ENCODE results near the gene TCTA. TPM values are rescaled to one million over a fixed set of nuclear protein-coding genes. Genes with fewer than 3 reads are reported as not detected.
"Not testable (repeated sequence)": the region's sequence is repeated elsewhere in the genome, so short reads cannot be mapped to it uniquely, and the experiment has no call there.

The TCTA gene
- total and polyA plus RNA-seq, 7 experiments from 2014 or later = 24.9 to 48.3 (median 33.1) TPM

GRCh38 chr3:49389297-49389696 is 22.9 kb upstream of the TCTA start:
- H3K4me3 Mint-ChIP-seq = peak overlapping the region in 1 of 10 donors; percentile 14
- no peaks in the 10 kb centered on the region for H3K27me3 Mint-ChIP-seq
- no peak overlapping the region for H3K4me3 ChIP-seq (ENCODE audit: low read length)
- no peaks in the 10 kb centered on the region for H3K9me3 Mint-ChIP-seq
- peaks cover 0 to 11% (median 5%) of the 10 kb centered on the region in 5 donors for H3K36me3 Mint-ChIP-seq
- no peaks in the 10 kb centered on the region for H3K9me3 ChIP-seq (ENCODE audit: control insufficient read depth in 2 of 3, low read length in 3 of 3)
- H3K27me3 ChIP-seq (ENCODE audit: control insufficient read depth in 2 of 2, insufficient read depth in 2 of 2, low read length in 2 of 2) = no peaks in the 10 kb centered on the region
- ATAC-seq (no peak), DNase-seq (no peak)
- peaks cover 0 to 4% (median 0%) of the 10 kb centered on the region in 3 experiments for H3K36me3 ChIP-seq (ENCODE audit: control insufficient read depth in 2 of 3, insufficient read depth in 3 of 3, low read length in 3 of 3)
- ChIA-PET CTCF (interaction anchor here (0.6 to 1.8 kb wide), 2 partner anchors 14 to 49 kb away, joined by 3 to 5 read pairs; partner anchors contain the start of gene USP4), POLR2A (interaction anchor here (0.7 to 1.1 kb wide), 3 partner anchors 23 to 60 kb away, joined by 3 to 4 read pairs (median 4); partner anchors contain the start of genes RHOA, TCTA and USP4)
- intact Hi-C loops (cut with micrococcal nuclease) = no loop called here
- peaks cover 11 to 18% of the 10 kb centered on the region in 2 donors for H3K4me1 ChIP-seq (ENCODE audit: control insufficient read depth in 2 of 2, insufficient read depth in 2 of 2, low read length in 2 of 2)
- H3K27ac ChIP-seq (ENCODE audit: low read depth, low read length) = no peak overlapping the region
- peak overlapping the region in 1 of 9 donors; percentile 62 for H3K27ac Mint-ChIP-seq
- peaks cover 28 to 80% (median 46%) of the 10 kb centered on the region in 7 donors for H3K4me1 Mint-ChIP-seq

GRCh38 chr3:49391310-49391709 is 20.9 kb upstream of the TCTA start:
- POLR2A ChIA-PET = interaction anchor here (0.6 kb wide), 1 partner anchor 183 kb away, joined by 3 read pairs; no protein-coding TSS in a partner anchor
- H3K27me3 Mint-ChIP-seq; H3K27ac ChIP-seq (ENCODE audit: low read depth, low read length); H3K9me3 ChIP-seq (ENCODE audit: control insufficient read depth in 2 of 3, low read length in 3 of 3); DNase-seq; H3K4me3 Mint-ChIP-seq; ATAC-seq; H3K4me3 ChIP-seq (ENCODE audit: low read length); H3K9me3 Mint-ChIP-seq; H3K36me3 ChIP-seq (ENCODE audit: control insufficient read depth in 2 of 3, insufficient read depth in 3 of 3, low read length in 3 of 3); H3K27me3 ChIP-seq (ENCODE audit: control insufficient read depth in 2 of 2, insufficient read depth in 2 of 2, low read length in 2 of 2); CTCF ChIA-PET: not testable (repeated sequence)
- Mint-ChIP-seq H3K4me1 (peaks cover 34 to 82% (median 50%) of the 10 kb centered on the region in 7 donors), H3K36me3 (peaks cover 4 to 20% (median 15%) of the 10 kb centered on the region in 5 donors), H3K27ac (peak overlapping the region in 2 of 9 donors; percentile 22 to 32)
- intact Hi-C loops (cut with micrococcal nuclease) = loop anchor here in 1 of 2 donors (10.0 kb wide), 1 partner anchor 53 kb away; no protein-coding TSS in a partner anchor
- H3K4me1 ChIP-seq (ENCODE audit: control insufficient read depth in 2 of 2, insufficient read depth in 2 of 2, low read length in 2 of 2) = peaks cover 8 to 12% of the 10 kb centered on the region in 2 donors

GRCh38 chr3:49397470-49397869 is 14.8 kb upstream of the TCTA start:
- Mint-ChIP-seq H3K4me3 (peak overlapping the region in 4 of 10 donors; percentile 0 to 41 (median 12)), H3K36me3 (peaks cover 4 to 24% (median 19%) of the 10 kb centered on the region in 5 donors), H3K27me3 (no peaks in the 10 kb centered on the region), H3K9me3 (no peaks in the 10 kb centered on the region), H3K27ac (peak overlapping the region in 5 of 9 donors; percentile 13 to 66 (median 37)), H3K4me1 (peaks cover 50 to 88% (median 73%) of the 10 kb centered on the region in 7 donors)
- H3K4me1 ChIP-seq (ENCODE audit: control insufficient read depth in 2 of 2, insufficient read depth in 2 of 2, low read length in 2 of 2) = peaks cover 7 to 10% of the 10 kb centered on the region in 2 donors
- H3K4me3 ChIP-seq (ENCODE audit: low read length) = no peak overlapping the region
- POLR2A ChIA-PET = no interaction called here
- DNase-seq (no peak), ATAC-seq (peak; percentile 45)
- no peaks in the 10 kb centered on the region for H3K27me3 ChIP-seq (ENCODE audit: control insufficient read depth in 2 of 2, insufficient read depth in 2 of 2, low read length in 2 of 2)
- CTCF ChIA-PET = no interaction called here
- H3K27ac ChIP-seq (ENCODE audit: low read depth, low read length) = no peak overlapping the region
- intact Hi-C loops (cut with micrococcal nuclease) = loop anchor here in 1 of 2 donors (10.0 kb wide), 1 partner anchor 47 kb away; no protein-coding TSS in a partner anchor
- peaks cover 0 to 12% (median 0%) of the 10 kb centered on the region in 3 experiments for H3K36me3 ChIP-seq (ENCODE audit: control insufficient read depth in 2 of 3, insufficient read depth in 3 of 3, low read length in 3 of 3)
- no peaks in the 10 kb centered on the region for H3K9me3 ChIP-seq (ENCODE audit: control insufficient read depth in 2 of 3, low read length in 3 of 3)

- POLR2A ChIA-PET = interaction anchor here (1.0 to 2.3 kb wide), 2 partner anchors 12 to 47 kb away, joined by 3 to 9 read pairs; partner anchors contain the start of genes RHOA and TCTA
- peak overlapping the region in 5 of 10 donors; percentile 9 to 41 (median 29) for H3K4me3 Mint-ChIP-seq
- H3K4me1 ChIP-seq (ENCODE audit: control insufficient read depth in 2 of 2, insufficient read depth in 2 of 2, low read length in 2 of 2) = peaks cover 7 to 10% of the 10 kb centered on the region in 2 donors
- ATAC-seq (peak; percentile 16), DNase-seq (no peak)
- H3K27me3 Mint-ChIP-seq = no peaks in the 10 kb centered on the region
- no peak overlapping the region for H3K27ac ChIP-seq (ENCODE audit: low read depth, low read length)
- H3K27ac Mint-ChIP-seq = peak overlapping the region in 5 of 9 donors; percentile 15 to 70 (median 28)
- CTCF ChIA-PET = no interaction called here
- H3K36me3 Mint-ChIP-seq = peaks cover 4 to 26% (median 21%) of the 10 kb centered on the region in 5 donors
- H3K4me3 ChIP-seq (ENCODE audit: low read length) = no peak overlapping the region
- H3K4me1 Mint-ChIP-seq = peaks cover 42 to 81% (median 63%) of the 10 kb centered on the region in 7 donors
- no peaks in the 10 kb centered on the region for H3K9me3 ChIP-seq (ENCODE audit: control insufficient read depth in 2 of 3, low read length in 3 of 3)
- intact Hi-C loops (cut with micrococcal nuclease) = loop anchor here in 1 of 2 donors (10.0 kb wide), 1 partner anchor 45 kb away; no protein-coding TSS in a partner anchor
- no peaks in the 10 kb centered on the region for H3K9me3 Mint-ChIP-seq
- H3K36me3 ChIP-seq (ENCODE audit: control insufficient read depth in 2 of 3, insufficient read depth in 3 of 3, low read length in 3 of 3) = peaks cover 0 to 17% (median 0%) of the 10 kb centered on the region in 3 experiments
- H3K27me3 ChIP-seq (ENCODE audit: control insufficient read depth in 2 of 2, insufficient read depth in 2 of 2, low read length in 2 of 2) = no peaks in the 10 kb centered on the region
Observed at GRCh38 chr3:49399461-49399860, 12.8 kb upstream of the TCTA start.

DNA sequence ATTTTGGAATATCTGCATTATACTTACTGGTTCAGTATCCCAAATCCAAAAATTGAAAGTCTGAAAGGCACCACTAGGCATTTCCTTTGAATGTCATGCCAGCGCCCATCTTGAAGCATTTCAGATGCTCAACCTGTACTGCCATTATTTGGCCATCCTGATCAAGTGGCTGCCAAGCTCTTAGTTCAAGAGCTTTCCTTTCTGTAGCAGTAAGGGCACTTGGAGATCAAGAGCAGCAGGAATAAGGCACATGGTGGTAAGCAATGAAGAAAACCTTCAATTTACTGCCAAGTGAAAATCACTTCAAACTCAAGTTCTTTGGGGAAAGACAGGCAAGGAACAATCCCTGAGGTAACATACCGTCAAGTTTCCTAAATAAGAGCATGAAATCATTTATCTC is 10.5 kb upstream of the TCTA start:
- H3K9me3 ChIP-seq (ENCODE audit: control insufficient read depth in 2 of 3, low read length in 3 of 3) = no peaks in the 10 kb centered on the region
- no peaks in the 10 kb centered on the region for H3K27me3 Mint-ChIP-seq
- no peaks in the 10 kb centered on the region for H3K27me3 ChIP-seq (ENCODE audit: control insufficient read depth in 2 of 2, insufficient read depth in 2 of 2, low read length in 2 of 2)
- DNase-seq (no peak), ATAC-seq (no peak)
- peaks cover 16 to 20% of the 10 kb centered on the region in 2 donors for H3K4me1 ChIP-seq (ENCODE audit: control insufficient read depth in 2 of 2, insufficient read depth in 2 of 2, low read length in 2 of 2)
- peak overlapping the region in 1 of 10 donors; percentile 36 for H3K4me3 Mint-ChIP-seq
- peak overlapping the region in 4 of 9 donors; percentile 34 to 69 (median 58) for H3K27ac Mint-ChIP-seq
- H3K36me3 Mint-ChIP-seq = peaks cover 0 to 25% (median 12%) of the 10 kb centered on the region in 5 donors
- H3K9me3 Mint-ChIP-seq = no peaks in the 10 kb centered on the region
- peaks cover 37 to 77% (median 61%) of the 10 kb centered on the region in 7 donors for H3K4me1 Mint-ChIP-seq
- ChIA-PET CTCF (no interaction called here), POLR2A (interaction anchor here (0.8 kb wide), 1 partner anchor 14 kb away, joined by 3 read pairs; no protein-coding TSS in a partner anchor)
- peaks cover 0 to 6% (median 0%) of the 10 kb centered on the region in 3 experiments for H3K36me3 ChIP-seq (ENCODE audit: control insufficient read depth in 2 of 3, insufficient read depth in 3 of 3, low read length in 3 of 3)
- no peak overlapping the region for H3K27ac ChIP-seq (ENCODE audit: low read depth, low read length)
- intact Hi-C loops (cut with micrococcal nuclease) = no loop called here
- no peak overlapping the region for H3K4me3 ChIP-seq (ENCODE audit: low read length)

- Mint-ChIP-seq H3K27ac (peak overlapping the region in 2 of 9 donors; percentile 40 to 60), H3K4me3 (peak overlapping the region in 2 of 10 donors; percentile 8 to 16), H3K36me3 (peaks cover 0 to 25% (median 8%) of the 10 kb centered on the region in 5 donors), H3K27me3 (no peaks in the 10 kb centered on the region), H3K9me3 (no peaks in the 10 kb centered on the region), H3K4me1 (peaks cover 41 to 78% (median 62%) of the 10 kb centered on the region in 7 donors)
- no peak overlapping the region for H3K27ac ChIP-seq (ENCODE audit: low read depth, low read length)
- peaks cover 0 to 5% (median 0%) of the 10 kb centered on the region in 3 experiments for H3K36me3 ChIP-seq (ENCODE audit: control insufficient read depth in 2 of 3, insufficient read depth in 3 of 3, low read length in 3 of 3)
- no peaks in the 10 kb centered on the region for H3K9me3 ChIP-seq (ENCODE audit: control insufficient read depth in 2 of 3, low read length in 3 of 3)
- H3K4me3 ChIP-seq (ENCODE audit: low read length) = no peak overlapping the region
- POLR2A ChIA-PET = interaction anchor here (0.7 kb wide), 2 partner anchors 12 to 25 kb away, joined by 3 read pairs; partner anchors contain the start of gene NICN1
- ATAC-seq (no peak), DNase-seq (no peak)
- peaks cover 25 to 34% of the 10 kb centered on the region in 2 donors for H3K4me1 ChIP-seq (ENCODE audit: control insufficient read depth in 2 of 2, insufficient read depth in 2 of 2, low read length in 2 of 2)
- CTCF ChIA-PET = interaction anchor here (0.6 kb wide), 1 partner anchor 15 kb away, joined by 3 read pairs; no protein-coding TSS in a partner anchor
- intact Hi-C loops (cut with micrococcal nuclease) = no loop called here
- H3K27me3 ChIP-seq (ENCODE audit: control insufficient read depth in 2 of 2, insufficient read depth in 2 of 2, low read length in 2 of 2) = no peaks in the 10 kb centered on the region
Observed at GRCh38 chr3:49403891-49404290, 8.3 kb upstream of the TCTA start.

All from naive thymus-derived CD4-positive, alpha-beta T cell (primary cell).